Measurements from ENCODE around the gene CDH4. TPM values are rescaled to one million over a fixed set of nuclear protein-coding genes. Genes with fewer than 3 reads are reported as not detected.
"Not testable (repeated sequence)": the region's sequence is repeated elsewhere in the genome, so short reads cannot be mapped to it uniquely, and the experiment has no call there.

CDH4 gene
- total RNA-seq, 1 donor from 2014 or later = 39.7 TPM

DNA sequence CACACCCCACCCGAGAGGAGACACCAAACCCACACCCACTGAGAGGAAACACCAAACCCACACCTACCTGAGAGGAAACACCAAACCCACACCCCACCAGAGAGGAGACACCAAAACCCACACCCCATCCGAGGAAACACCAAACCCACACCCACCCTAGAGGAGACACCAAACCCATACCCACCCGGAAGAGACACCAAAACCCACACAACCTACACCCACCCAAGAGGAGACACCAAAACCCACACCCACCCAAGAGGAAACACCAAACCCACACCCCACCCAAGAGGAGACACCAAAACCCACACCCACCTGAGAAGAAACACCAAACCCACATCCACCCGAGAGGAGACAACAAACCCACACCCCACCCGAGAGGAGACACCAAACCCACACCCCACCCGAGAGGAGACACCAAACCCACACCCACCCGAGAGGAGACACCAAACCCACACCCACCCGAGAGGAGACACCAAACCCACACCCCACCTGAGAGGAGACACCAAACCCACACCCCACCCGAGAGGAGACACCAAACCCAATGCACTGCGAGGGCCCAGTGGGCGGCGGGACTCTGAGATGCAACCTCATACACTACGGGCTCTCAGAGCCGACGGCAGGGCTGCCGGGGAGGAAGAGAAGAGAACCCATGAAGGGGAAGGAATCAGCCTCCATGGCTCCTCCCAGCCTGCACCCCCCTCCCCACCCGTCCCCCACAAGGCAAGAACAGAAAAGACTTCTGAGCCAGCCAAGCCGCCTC is 730.3 kb downstream of the CDH4 start:
- TF ChIP-seq CTCF (IDR thresholded peaks at IDR 0.05; ENCODE audit: insufficient read depth, low read length, poor library complexity, severe bottlenecking) = no peak
- no peak for DNase-seq (ENCODE audit: low read depth)
- Histone ChIP-seq H3K27me3 (ENCODE audit: control insufficient read depth, insufficient read depth, low read length) (no peaks in the 10 kb centered on the region), H3K4me3 (ENCODE audit: low read depth, low read length) (no peak overlapping the region), H3K36me3 (ENCODE audit: control insufficient read depth, insufficient read depth, low read length) (no peaks in the 10 kb centered on the region)

- no peak for DNase-seq (ENCODE audit: low read depth)
- no peaks in the 10 kb centered on the region for H3K36me3 ChIP-seq (ENCODE audit: control insufficient read depth, insufficient read depth, low read length)
- no peak for TF ChIP-seq CTCF (IDR thresholded peaks at IDR 0.05; ENCODE audit: insufficient read depth, low read length, poor library complexity, severe bottlenecking)
- no peak overlapping the region for H3K4me3 ChIP-seq (ENCODE audit: low read depth, low read length)
- no peaks in the 10 kb centered on the region for H3K27me3 ChIP-seq (ENCODE audit: control insufficient read depth, insufficient read depth, low read length)
Observed at GRCh38 chr20:61982951-61983315, 730.9 kb downstream of the CDH4 start.

DNA sequence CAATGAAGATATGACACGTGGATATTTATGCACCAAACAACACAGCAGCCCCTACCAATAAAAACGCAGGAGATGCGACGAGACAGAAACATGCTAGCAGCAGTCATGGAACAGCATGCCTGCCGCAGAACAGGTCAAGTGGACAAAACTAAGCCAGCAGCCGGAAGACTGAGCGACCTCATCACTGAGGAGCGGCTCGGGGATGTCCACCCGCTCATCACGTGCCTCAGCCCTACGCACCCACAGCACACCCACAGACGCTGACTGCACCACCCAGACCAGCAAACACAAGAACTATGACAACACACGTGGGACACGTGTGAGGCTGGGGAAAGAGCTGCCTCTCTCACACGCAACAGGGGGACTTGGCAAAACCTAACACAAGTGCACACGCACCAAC is 731.9 kb downstream of the CDH4 start:
- TF ChIP-seq CTCF (IDR thresholded peaks at IDR 0.05; ENCODE audit: insufficient read depth, low read length, poor library complexity, severe bottlenecking) = no peak
- no peak for DNase-seq (ENCODE audit: low read depth)
- Histone ChIP-seq H3K4me3 (ENCODE audit: low read depth, low read length) (no peak overlapping the region), H3K27me3 (ENCODE audit: control insufficient read depth, insufficient read depth, low read length) (no peaks in the 10 kb centered on the region), H3K36me3 (ENCODE audit: control insufficient read depth, insufficient read depth, low read length) (no peaks in the 10 kb centered on the region)

- H3K27me3 ChIP-seq (ENCODE audit: control insufficient read depth, insufficient read depth, low read length); H3K36me3 ChIP-seq (ENCODE audit: control insufficient read depth, insufficient read depth, low read length); H3K4me3 ChIP-seq (ENCODE audit: low read depth, low read length); DNase-seq (ENCODE audit: low read depth): not testable (repeated sequence)
Observed at GRCh38 chr20:61984431-61984830, 732.4 kb downstream of the CDH4 start.

DNA sequence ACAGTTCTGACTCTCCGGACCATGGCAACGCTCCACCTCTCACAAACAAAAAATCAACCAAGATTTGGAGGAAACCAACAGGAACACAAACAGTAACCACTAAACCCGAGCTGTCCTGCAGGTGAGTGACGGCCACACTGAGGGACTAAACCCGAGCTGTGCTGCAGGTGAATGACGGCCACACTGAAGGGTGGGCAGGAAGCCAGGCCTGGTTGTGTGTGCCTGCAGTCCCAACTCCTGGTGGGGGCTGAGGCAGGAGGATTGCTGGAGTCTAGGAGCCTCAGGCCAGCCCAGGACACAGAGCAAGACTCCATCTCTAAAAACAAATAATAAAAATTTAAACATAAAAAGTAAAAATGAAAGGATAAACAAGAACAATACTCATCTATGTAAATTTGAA is 733.0 kb downstream of the CDH4 start:
- Histone ChIP-seq H3K4me3 (ENCODE audit: low read depth, low read length) (no peak overlapping the region), H3K27me3 (ENCODE audit: control insufficient read depth, insufficient read depth, low read length) (no peaks in the 10 kb centered on the region), H3K36me3 (ENCODE audit: control insufficient read depth, insufficient read depth, low read length) (no peaks in the 10 kb centered on the region)
- no peak for DNase-seq (ENCODE audit: low read depth)
- no peak for TF ChIP-seq CTCF (IDR thresholded peaks at IDR 0.05; ENCODE audit: insufficient read depth, low read length, poor library complexity, severe bottlenecking)

GRCh38 chr20:61986762-61987321 is 734.8 kb downstream of the CDH4 start:
- H3K36me3 ChIP-seq (ENCODE audit: control insufficient read depth, insufficient read depth, low read length) = no peaks in the 10 kb centered on the region
- no peak overlapping the region for H3K4me3 ChIP-seq (ENCODE audit: low read depth, low read length)
- DNase-seq (ENCODE audit: low read depth) = no peak
- H3K27me3 ChIP-seq (ENCODE audit: control insufficient read depth, insufficient read depth, low read length) = no peaks in the 10 kb centered on the region
- TF ChIP-seq CTCF (IDR thresholded peaks at IDR 0.05; ENCODE audit: insufficient read depth, low read length, poor library complexity, severe bottlenecking) = no peak
